Duodenal mucosa (tissue), 2 donors: ENCODE data around the gene UGP2.
"Not testable (repeated sequence)": the region's sequence is repeated elsewhere in the genome, so short reads cannot be mapped to it uniquely, and the experiment has no call there.

Experiments
- H3K27ac ChIP-seq: one replicate; pipeline ENCODE4 v1.7.0; 2013; ENCODE audit warnings: low read depth, low read length
- H3K27me3 ChIP-seq, 2 donors: one replicate each; pipeline ENCODE4 v1.7.0; 2013; ENCODE audit warnings: low read length in 2 of 2, control low read depth in 1 of 2; ENCODE audit not compliant: insufficient read depth in 2 of 2, control insufficient read depth in 1 of 2
- H3K36me3 ChIP-seq, 2 donors: one replicate each; pipeline ENCODE4 v1.7.0; 2013; ENCODE audit warnings: low read length in 2 of 2, control low read depth in 1 of 2; ENCODE audit not compliant: insufficient read depth in 2 of 2, control insufficient read depth in 1 of 2
- H3K4me1 ChIP-seq, 2 donors: one replicate each; pipeline ENCODE4 v1.7.0; 2013; ENCODE audit warnings: low read length in 2 of 2, control low read depth in 1 of 2; ENCODE audit not compliant: insufficient read depth in 2 of 2, control insufficient read depth in 1 of 2
- H3K4me3 ChIP-seq, 2 donors: one replicate each; pipeline ENCODE4 v1.7.0; 2013; ENCODE audit warnings: low read length in 2 of 2, low read depth in 1 of 2
- H3K9ac ChIP-seq, 2 donors: one replicate each; pipeline ENCODE4 v1.7.0; 2013; ENCODE audit warnings: low read length in 2 of 2, low read depth in 1 of 2
- H3K9me3 ChIP-seq, 2 donors: one replicate each; pipeline ENCODE4 v1.7.0; 2013; ENCODE audit warnings: low read length in 2 of 2, control low read depth in 1 of 2; ENCODE audit not compliant: control insufficient read depth in 1 of 2

Gene UGP2

DNA sequence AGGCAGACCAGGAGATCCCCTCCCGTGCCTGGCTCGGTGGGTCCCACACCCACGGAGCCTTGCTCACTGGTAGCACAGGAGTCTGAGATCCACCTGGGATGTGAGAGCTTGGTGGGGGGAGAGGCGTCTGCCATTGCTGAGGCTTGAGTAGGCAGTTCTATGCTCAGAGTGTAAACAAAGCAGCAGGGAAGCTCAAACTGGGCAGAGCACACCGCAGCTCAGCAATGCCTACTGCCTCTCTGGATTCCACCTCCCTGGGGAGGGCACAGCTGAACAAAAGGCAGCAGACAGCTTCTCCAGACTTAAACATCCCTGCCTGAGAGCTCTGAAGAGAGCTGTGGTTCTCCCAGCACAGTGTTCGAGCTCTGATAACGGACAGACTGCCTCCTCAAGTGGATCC, 85.1 kb downstream of the UGP2 start:
- Histone ChIP-seq H3K36me3 (peaks cover 10 to 24% of the 10 kb centered on the region in 2 donors), H3K27ac (no peak overlapping the region)

DNA sequence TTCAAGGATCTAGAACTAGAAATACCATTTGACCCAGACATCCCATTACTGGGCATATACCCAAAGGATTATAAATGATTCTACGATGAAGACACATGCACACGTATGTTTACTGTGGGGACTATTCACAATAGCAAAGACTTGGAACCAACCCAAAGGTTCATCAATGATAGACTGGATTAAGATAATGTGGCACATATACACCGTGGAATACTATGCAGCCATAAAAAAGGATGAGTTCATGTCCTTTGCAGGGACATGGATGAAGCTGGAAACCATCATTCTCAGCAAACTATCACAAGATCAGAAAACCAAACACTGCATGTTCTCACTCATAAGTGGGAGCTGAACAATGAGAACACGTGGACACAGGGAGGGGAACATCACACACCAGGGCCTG, 90.4 kb downstream of the UGP2 start:
- H3K4me3 ChIP-seq, H3K9me3 ChIP-seq, H3K27ac ChIP-seq, H3K4me1 ChIP-seq, H3K9ac ChIP-seq, H3K27me3 ChIP-seq: not testable (repeated sequence)
- peaks cover 3 to 13% of the 10 kb centered on the region in 2 donors for H3K36me3 ChIP-seq

More for the DNA sequence above, 85.1 kb downstream of the UGP2 start:
- Histone ChIP-seq H3K4me3 (no peak overlapping the region), H3K9ac (no peak overlapping the region), H3K9me3 (no peaks in the 10 kb centered on the region), H3K4me1 (no peaks in the 10 kb centered on the region), H3K27me3 (no peaks in the 10 kb centered on the region)
